Measurements from ENCODE around the gene RINL.
A peak's percentile ranks its signal among the peaks of the same experiment; 100 is the strongest.

The RINL gene

GRCh38 chr19:38870612-38871011, 7.5 kb downstream of the RINL start:
- DNase-seq (ENCODE audit: low read depth), result no peak
- H3K4me3 ChIP-seq (ENCODE audit: low read length), result no peak overlapping the region
- TF ChIP-seq CTCF (conservative IDR thresholded peaks at IDR 0.05; ENCODE audit: low read depth, low read length), result no peak

GRCh38 chr19:38869836-38870607, 8.1 kb downstream of the RINL start:
- peak; percentile 82 for TF ChIP-seq CTCF (conservative IDR thresholded peaks at IDR 0.05; ENCODE audit: low read depth, low read length)
- no peak for DNase-seq (ENCODE audit: low read depth)
- H3K4me3 ChIP-seq (ENCODE audit: low read length), result peak overlapping the region; percentile 48

- peak overlapping the region; percentile 48 for H3K4me3 ChIP-seq (ENCODE audit: low read length)
- DNase-seq (ENCODE audit: low read depth), result no peak
- no peak for TF ChIP-seq CTCF (conservative IDR thresholded peaks at IDR 0.05; ENCODE audit: low read depth, low read length)
Observed at GRCh38 chr19:38869160-38869835, 8.8 kb downstream of the RINL start.

- H3K4me3 ChIP-seq (ENCODE audit: low read length), result no peak overlapping the region
- TF ChIP-seq CTCF (conservative IDR thresholded peaks at IDR 0.05; ENCODE audit: low read depth, low read length), result no peak
- no peak for DNase-seq (ENCODE audit: low read depth)
Observed at GRCh38 chr19:38868551-38868950, 9.5 kb downstream of the RINL start.

GRCh38 chr19:38867171-38867780, 10.8 kb downstream of the RINL start:
- no peak for DNase-seq (ENCODE audit: low read depth)
- no peak overlapping the region for H3K4me3 ChIP-seq (ENCODE audit: low read length)
- no peak for TF ChIP-seq CTCF (conservative IDR thresholded peaks at IDR 0.05; ENCODE audit: low read depth, low read length)

- TF ChIP-seq CTCF (conservative IDR thresholded peaks at IDR 0.05; ENCODE audit: low read depth, low read length), result no peak
- peak; percentile 64 for DNase-seq (ENCODE audit: low read depth)
- H3K4me3 ChIP-seq (ENCODE audit: low read length), result no peak overlapping the region
Observed at GRCh38 chr19:38862321-38863059, 15.6 kb downstream of the RINL start.
